CD4-positive, alpha-beta T cell treated with Interleukin-17A for 1 hour (primary cell): ENCODE results near the gene NR5A2.

ENCODE experiments used
- DNase-seq: peaks from one replicate; pipeline ENCODE4 v3.0.0-alpha.2; 2020

Gene NR5A2

DNA sequence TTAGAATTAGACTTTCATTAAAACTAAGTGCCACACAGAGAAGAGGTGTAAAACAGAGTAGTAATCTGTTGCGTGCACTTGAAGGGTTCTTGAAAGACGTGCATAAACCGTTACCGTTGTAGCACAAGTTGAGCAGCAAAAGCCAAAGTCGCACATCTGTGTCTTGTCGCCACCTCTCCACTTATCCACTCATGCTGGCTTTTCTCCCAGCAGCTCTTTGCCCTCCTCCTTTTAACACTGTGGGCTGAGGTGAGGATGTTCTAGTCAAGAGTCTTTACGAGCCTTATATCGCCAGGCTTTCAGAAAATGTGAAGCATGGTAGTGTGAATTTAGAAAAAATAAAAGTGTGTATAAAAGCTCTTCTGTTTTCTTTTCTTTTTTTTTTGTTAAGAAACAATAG is 48.0 kb downstream of the NR5A2 start:
- no peak for DNase-seq

DNA sequence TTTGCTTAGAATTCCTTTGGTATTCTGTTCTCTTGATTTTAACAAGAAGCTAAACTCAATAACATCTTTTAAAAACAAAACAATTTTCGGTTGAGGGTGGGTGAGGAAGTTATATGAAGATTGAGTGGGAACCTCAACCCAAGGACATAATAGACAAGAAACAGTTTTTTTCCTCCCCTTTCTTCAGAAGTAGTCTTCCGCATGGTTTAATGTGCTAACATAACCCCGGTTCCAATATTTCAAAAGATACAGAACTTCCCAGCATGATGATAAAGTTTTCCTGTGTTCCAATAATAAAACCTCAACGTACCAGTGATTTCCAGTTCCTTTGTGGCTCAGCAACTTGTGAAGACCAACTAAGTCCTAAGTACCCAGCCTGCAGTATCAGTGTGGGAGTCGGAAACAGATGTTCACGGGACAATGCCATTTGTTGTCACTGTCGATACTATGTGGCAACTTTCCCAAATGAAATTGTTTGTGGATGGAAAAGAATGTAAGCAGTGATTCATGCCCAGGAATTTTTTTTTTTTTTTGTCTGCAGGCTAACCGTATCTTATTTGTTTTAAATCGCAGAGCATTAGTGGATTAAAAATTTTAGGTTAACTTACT is 48.5 kb downstream of the NR5A2 start:
- no peak for DNase-seq

DNA sequence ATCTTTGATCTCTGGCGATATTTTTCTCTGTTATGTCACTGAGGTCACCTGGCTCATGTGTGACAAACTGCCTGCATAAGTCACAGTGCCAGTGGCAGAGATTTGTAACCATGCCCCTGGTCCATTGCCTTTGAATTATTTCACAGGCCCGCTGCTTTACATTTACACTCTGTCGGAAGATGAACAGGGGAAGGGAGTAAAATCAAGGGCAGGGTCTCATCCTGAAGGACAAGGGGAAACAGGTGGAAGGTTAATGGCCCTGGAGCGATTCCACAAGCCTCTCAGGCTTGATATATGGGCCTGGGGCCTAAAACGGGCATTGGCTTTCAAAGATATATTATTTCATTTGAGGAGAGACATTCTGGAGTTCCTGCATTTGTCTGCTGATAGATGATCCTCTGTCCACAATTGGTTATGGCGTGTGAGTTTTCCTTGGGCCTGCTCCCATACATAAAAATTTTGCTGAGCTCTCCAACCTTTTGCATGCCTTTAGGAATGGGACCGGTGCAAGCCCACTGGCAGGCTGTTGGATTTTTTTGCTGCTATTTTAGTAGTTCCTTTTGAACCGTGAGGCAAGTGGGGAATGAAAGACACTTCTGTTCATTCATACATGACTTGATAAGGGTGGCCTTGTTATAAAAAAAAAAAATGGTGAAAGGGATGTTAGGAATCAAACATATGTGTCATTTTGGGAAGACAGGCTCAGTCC is 51.9 kb downstream of the NR5A2 start:
- no peak for DNase-seq

DNA sequence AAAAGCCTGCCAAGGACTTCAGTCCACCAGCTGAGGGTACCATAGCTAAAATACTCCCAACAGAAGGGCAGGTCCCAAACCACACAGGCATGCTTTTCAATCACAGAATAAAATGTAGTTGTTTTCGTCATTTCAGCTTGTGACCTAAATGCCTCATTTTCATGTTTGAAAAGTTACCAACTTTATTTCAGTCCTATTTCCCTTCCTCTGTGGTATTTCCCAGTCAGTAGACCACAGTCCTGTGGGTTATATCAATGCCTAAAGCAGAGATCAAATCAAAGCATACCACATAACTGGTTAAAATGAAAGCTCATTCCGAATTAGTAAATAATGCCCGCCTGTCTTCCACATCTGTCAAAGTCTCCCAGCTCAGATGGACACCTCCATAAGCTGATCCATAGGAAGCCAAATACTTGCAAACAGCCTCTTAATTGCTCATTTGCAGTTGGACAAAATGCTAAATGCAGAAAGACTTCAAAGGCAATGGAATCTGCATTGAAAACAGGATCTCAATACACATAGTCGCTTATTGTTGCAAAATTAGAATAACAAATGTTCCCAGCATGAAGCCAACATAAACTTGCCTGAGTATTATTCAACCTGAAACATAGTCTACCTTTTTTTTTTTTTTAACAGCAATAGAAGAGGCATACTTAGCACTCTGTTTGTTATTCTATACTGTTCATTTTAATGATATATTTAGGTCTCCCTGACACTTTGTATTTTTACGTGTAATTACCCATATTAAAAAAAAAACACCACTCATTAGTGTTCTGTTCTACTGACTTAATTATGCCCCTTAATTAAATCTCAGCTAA is 53.9 kb downstream of the NR5A2 start:
- no peak for DNase-seq

DNA sequence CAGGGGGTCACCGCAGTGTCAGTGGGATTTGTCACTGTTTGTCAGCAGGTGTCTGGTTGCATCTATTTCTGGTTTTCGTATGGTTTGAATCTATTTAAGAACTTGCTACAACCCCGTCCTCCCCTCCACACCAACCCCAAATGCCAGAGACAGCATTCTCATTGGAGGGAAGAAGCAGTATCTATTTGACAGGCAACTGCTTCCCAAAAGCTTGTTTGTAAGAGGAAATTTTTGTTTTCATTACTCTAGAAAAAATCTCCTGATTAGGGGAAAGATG is 54.4 kb downstream of the NR5A2 start:
- DNase-seq = no peak

DNA sequence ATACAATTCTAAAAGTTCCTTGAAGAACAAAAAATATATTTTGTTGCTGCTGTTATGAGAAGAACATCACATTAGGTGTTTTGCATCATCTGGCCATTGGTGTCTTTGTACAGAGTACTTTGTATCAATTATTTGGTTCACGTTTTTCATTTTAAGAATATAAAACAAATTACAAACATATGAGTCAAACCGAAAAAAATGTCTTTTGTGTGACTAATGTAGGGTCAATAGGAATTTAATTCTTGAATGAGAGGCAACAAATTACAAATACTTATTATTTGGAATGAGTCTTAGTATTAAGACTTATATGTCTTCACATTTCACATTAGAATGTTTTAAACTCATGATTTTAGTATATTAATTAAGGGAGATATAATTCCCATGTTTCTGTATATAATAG is 54.8 kb downstream of the NR5A2 start:
- no peak for DNase-seq

DNA sequence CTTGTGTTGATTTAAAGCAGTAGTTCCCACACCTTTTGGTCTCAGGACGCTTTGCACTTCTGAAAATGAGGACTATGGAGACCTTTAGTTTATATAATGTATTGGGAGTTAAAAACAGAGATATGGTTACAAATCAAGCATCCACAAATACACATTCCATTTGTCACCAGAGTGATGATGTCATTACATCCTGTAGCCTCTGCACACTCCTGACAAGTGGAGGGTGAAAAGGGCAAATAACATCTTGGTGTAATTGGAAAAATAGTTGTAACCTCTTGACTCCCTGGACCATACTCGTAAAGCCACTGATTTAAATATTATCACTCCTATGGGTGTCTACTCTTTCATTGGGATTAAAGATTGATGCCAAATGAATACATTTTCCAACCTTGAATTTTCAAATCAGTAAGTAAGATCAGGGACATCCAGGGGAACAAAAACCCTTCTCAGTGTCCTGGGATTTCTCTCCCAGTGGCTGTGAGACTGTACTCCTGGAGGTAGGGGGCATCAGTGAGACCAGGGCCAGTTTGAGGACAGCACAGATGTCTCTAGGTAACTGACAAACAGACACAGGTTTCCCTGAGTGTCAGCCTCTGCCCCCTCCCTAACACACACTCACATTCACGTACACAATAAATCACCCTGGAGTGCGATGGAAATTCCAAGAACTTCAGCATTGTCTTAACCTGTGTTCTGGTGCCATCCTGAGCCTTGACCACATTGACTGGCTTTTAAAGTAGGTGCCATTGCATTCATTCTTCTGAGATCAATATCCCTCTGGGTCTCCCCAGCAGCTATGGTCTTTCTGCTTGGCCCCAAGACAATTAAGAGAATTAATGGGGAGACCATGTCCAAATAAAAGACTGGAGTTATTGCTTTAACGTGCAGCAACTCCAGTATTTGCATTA is 63.0 kb downstream of the NR5A2 start:
- DNase-seq = no peak

DNA sequence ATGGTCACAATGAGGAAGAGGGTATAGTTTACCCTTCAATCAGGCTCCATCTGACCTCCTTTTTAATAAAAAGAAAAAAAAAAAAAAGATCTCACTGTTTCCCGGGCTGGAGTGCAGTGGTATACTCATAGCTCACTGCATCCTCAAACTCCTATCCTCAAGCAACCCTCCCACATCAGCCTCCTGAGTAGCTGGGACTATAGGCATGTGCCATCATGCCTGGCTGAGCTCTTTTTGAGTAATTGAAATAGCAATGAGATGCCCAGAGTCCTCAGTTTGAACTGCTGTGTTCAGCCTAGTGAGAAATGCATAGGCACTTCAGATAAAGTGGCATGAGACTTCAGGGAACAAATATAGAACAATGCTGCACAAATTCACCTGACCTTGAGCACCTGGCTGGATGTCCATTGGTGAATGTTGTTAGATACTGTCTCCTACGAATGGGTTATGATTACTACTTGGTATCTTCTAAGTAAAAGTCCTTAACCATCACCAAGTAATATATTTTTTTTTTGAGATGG is 67.6 kb downstream of the NR5A2 start:
- DNase-seq = no peak

DNA sequence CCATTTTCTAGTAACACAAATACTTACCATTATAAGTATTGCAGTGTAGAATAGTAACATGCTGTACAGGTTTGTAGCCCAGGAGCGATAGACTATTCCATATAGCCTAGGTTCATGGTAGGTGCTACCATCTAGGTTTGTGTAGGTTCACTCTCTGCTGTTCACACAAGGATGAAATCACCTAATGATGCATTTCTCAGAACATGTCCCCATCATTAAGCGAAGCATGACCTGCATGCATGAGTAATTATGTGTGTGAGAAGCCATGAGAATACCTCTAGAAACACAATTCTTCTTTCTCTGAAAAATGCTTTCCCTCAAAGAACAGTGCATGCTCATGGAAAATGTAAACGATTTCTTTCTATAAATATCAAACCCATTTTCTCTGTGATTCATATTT is 69.3 kb downstream of the NR5A2 start:
- no peak for DNase-seq

DNA sequence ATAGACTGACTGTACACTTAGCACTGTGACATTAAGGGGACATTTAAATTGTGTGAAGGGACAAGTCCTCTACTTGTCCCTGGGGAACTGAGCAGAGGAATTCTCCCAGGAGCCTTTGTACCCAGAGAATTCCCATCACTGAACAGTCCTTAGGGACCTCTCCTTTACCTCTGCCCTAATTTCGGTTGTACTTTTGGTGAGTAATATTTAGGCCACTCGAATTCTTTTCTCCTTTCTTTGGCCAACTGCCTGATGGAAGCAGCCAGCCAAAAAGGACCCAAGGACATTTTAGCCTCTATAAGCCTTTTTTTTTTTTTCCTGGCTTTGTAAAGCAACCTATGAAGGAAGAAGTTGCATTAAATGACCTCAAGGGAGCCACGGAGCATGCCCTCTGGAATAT is 71.5 kb downstream of the NR5A2 start:
- DNase-seq = no peak

DNA sequence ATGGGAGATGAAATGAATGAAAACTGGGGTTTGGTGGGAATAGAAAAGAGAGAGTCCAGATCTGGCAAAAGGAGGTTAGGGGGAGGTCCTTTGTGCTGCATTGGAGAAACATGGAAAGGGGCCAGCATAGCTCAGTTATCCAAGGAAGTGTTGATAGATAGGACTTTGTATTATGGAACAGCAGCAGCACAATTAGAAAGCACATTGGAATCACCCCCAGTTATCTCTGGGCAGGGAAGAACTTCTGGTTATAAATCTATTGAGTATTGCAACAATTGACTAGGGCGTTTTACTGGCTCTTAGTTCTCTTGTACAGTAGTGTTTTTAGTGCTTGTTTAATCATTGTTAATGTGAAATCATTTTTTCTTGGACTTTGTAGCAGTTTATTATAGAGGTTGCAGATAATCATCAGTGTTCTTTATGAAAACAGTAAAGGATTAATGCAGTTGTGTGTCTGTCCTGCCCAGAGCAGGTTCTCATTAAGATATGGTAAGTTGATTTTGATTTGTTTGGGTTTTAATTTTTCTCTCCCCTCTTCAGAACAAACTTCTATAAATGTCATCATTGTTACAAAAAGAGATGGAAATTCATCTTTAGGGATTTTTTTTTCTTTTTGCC is 76.6 kb downstream of the NR5A2 start:
- no peak for DNase-seq

DNA sequence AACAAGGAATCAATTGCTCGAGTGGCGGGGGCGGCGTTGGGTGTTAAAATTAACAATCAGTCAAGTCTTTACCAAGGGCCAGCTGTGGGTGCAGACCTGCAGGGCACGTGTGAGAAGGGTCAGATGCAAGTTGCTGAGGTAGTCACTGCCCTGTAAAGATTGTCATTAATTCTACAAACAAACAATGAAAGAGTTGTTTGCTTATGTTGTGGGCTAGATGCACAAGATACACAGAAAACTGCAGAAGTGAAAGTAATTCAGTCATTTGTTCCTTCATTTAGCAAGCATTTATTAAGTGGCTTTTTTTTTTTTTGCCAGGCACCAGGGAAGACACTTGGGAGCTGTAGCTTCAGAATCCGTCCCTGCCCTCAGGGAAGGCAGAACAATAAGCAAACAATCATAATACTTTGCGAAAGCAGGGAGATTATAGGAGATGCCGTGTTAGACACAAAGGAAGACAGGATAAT is 79.5 kb downstream of the NR5A2 start:
- DNase-seq = no peak

DNA sequence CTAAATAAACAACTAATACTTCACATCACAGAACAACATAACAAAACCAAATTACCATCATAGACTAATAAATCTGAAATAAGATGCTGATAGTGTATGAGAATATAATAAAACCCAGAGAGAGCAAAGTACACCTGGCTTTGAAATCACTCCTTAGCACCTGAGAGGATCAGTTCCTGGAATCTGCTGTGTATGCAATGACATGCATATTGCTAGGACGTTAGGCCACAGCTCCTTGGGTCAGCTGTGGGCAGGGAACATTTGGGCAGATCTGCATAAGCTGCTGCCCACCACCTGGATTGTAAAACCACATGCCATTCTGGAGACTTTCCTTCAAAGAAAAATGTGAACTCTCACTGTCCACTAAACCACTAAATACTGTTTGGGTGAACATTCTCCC is 81.1 kb downstream of the NR5A2 start:
- no peak for DNase-seq

DNA sequence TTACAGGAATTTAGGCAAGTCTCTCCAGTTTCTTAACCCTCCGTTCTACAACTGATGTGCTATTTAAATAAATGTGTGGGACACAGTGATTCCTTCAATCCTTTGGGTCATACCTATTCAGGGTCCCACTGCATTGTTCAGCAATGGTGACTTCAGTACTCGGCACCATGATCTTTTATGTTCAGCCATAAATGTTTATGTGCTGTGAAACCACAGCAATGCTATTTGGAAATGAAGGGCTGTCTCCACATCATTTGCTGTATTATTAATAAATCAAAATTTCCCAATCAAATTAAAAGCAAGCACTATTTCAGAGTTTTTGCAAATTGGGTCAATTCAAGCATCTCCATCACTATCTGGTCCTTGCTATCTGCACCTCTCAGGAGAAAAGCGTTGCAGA is 84.8 kb downstream of the NR5A2 start:
- no peak for DNase-seq

DNA sequence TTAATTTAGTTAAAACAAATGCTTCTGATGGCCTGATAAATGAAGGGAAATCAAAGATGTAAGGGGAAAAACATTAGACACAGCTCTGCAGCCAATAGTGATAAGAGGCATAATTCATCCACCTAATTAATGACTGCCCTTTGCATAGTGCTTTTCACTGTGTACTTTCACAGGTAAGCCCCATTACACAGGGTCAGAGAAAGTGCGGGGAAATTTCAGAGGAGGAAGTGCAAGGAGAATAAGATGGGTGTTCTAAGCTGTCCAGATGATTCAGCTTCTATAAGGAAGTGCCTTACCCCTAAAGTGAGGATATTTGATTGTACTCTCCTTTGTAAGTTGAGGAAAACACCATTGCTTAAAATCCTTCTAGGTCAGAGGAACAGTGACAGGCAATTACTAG is 88.0 kb downstream of the NR5A2 start:
- no peak for DNase-seq

DNA sequence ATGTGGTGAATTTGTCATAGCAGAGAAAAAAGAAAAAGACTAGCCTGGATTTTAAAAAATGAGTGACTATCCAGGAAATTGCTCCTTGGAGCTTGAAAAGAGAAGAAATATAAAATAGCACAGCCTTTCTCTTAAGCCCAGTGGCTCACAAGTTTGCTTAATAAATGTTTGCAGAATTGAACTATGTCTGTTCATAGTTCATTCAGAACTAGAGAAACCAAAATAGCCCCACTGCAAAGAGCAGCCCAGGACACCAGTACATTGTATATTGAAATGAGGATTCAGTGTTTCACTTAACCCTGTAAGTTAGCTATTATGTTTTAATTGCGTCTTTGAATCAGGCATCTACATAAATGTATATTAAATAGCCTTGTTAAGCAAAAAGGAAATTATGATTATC is 88.8 kb downstream of the NR5A2 start:
- DNase-seq = no peak

DNA sequence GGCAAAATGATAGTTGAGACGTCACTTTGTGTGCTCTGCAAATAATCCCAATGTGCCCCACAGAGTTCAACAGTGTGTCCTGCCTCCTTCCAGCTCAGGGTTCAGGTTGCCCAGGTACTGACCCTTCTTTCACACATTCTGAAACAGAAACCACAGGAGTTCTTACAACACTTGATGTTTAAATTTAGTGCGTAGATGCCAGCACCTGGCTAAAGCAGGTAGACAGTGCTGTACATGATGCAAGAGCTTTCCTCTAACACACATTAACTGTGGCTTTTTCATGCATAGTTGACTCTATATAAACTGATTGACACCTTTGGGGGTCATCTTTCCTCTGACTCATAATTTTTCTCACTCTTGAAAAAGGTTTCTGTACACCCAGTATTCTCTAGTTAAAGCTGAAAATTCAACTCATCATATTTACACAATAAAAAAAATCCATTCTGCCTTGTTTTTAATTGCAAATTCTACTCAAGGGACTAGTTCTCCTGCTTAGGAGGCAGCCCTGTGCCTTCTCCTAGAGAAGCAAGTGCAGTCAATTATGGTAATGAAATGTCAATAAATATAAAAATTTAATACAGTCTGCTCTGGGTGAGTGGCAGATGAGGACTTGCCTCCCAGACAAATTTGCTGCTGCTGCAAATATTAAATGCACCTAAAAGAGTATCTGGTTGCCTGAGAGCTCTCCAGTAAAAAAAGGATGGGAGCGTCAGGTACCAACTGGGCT is 91.4 kb downstream of the NR5A2 start:
- DNase-seq = no peak

DNA sequence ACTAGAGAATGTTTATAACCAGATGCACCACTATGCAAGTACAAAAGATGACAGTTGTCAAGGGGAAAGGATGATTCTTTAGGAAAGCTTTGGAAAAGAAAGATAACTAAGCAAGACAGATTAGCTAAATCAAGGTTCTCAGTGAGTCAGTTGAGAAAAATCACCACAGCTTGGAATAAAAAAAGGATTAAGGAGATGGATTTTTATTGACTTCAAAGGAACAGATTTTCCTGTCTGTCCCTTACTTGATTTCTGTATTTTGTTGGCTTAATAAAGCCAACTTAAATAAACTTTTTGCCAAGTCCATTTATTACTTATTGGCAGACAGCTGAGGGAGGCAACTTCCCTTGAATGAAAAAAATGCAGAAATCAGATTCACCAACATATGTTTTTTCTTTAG is 93.9 kb downstream of the NR5A2 start:
- DNase-seq = no peak

DNA sequence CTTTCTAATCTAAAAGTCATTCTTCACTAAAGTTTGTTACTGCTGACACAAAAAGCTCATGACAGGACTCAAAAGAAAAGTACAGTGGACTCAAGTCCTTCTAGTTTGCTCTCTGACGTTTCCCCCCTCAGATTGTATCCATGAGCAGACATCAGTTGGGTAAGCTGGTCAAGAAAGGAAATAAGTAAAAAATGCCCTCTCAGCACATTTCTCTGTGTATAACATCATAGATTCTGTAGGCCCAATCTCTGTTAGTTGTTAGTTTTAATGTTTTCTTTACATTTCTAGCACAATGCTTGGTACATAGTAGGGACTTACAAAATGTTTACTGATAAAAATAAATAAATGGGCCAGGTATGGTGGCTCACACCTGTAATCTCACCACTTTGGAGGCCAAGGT is 96.8 kb downstream of the NR5A2 start:
- no peak for DNase-seq

DNA sequence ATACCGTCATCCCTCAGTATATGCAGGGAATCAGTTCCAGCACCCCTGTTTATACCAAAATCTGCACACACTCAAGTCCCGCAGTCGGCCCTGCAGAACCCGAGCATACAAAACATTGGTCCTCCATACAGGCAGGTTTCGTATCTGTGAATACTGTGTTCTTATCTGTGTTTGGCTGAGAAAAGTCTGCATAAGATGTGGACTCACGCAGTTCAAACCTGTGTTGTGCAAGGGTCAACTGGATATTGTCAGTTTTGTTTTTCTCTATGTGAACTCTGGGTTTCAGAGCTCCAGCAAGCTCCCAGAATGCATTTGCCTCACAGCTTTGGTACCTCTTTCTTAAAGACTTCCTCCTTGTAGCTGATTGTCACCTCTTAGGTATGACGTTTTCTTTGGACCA is 100.6 kb downstream of the NR5A2 start:
- DNase-seq = no peak

DNA sequence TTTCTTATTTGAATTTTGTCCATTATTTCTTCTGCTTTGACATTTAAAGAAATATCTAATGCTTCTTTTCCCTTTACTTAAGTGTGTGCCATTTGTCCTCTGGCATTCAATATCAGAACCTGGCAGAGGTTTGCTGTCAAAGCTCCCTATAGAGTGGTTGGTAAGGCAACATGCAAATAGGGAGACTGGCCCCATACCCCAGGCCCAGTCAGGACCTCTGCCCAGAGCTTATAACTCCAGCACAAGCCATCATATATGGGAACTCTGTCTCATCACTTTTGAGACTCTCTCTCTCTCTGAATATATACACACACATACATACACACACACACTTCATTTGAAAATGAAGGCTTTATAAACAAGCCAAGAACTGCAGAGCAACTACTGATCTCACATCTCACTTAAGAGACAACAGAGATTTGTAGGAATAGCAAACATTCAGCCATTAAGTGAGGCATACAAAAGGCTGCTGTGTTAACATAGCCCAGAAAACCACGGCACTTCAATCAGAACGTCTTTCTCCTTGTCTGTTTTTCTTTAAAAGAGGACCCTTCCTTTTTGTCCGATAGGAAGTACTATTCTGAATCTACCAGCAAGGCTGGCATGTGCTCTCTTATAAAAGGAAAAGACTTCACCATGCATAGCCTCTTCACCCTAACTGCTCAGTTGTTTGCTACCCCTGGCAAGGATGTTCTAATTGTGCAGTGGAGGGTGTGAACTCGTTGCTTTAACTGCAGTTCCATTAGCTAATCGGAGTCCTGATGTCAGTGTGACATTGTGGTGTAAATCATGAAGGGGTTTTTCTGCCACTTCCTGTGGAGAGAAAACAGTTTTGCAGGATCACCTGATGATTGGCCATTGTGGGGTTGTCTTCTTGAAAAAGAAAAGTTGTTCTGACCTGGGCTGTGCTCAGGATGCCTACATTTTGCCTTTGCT is 101.7 kb downstream of the NR5A2 start:
- peak; percentile 56 for DNase-seq
